ENCODE measurements around the gene RMND5A. TPM values are rescaled to one million over a fixed set of nuclear protein-coding genes. Genes with fewer than 3 reads are reported as not detected.
A peak's percentile ranks its signal among the peaks of the same experiment; 100 is the strongest.
"Not testable (repeated sequence)": the region's sequence is repeated elsewhere in the genome, so short reads cannot be mapped to it uniquely, and the experiment has no call there.

Gene RMND5A
- total RNA-seq, 1 donor from 2014 or later = 53.7 TPM

DNA sequence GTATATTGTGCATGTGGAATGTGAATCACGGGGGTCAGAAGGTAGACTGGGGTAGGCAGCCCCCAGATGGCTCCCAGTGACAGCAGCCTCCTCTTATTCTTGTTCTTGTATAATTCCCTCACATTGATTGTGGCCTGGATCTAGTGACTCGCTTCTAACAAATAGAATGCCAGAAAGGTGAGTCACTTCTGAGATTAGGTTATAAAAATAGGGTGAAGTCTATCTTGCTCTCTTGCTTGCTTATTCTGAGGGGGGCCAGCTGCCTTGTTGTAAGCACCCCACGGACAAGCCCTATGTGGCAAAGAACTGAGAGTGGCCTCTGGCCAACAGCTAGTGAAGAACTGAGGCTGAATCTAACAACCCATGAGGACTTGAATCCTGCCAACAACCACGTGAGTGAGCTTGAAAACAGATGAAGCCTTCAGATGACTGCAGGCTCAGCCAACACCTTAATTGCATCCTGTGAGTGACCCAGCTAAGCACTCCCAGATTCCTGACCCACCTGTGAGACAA lies 15.6 kb upstream of the RMND5A start:
- FAIRE-seq (no peak), DNase-seq (ENCODE audit: low read depth) (peak; percentile 85)
- H3K27me3 ChIP-seq (ENCODE audit: control insufficient read depth, insufficient read depth, low read length) = no peaks in the 10 kb centered on the region
- no peaks in the 10 kb centered on the region for H3K36me3 ChIP-seq (ENCODE audit: control insufficient read depth, insufficient read depth, low read length)
- H3K4me3 ChIP-seq (ENCODE audit: low read depth, low read length) = no peak overlapping the region
- TF ChIP-seq, protein P1, sequence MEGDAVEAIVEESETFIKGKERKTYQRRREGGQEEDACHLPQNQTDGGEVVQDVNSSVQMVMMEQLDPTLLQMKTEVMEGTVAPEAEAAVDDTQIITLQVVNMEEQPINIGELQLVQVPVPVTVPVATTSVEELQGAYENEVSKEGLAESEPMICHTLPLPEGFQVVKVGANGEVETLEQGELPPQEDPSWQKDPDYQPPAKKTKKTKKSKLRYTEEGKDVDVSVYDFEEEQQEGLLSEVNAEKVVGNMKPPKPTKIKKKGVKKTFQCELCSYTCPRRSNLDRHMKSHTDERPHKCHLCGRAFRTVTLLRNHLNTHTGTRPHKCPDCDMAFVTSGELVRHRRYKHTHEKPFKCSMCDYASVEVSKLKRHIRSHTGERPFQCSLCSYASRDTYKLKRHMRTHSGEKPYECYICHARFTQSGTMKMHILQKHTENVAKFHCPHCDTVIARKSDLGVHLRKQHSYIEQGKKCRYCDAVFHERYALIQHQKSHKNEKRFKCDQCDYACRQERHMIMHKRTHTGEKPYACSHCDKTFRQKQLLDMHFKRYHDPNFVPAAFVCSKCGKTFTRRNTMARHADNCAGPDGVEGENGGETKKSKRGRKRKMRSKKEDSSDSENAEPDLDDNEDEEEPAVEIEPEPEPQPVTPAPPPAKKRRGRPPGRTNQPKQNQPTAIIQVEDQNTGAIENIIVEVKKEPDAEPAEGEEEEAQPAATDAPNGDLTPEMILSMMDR (IDR thresholded peaks at IDR 0.05; ENCODE audit: insufficient read depth, low read length, severe bottlenecking) = no peak

DNA sequence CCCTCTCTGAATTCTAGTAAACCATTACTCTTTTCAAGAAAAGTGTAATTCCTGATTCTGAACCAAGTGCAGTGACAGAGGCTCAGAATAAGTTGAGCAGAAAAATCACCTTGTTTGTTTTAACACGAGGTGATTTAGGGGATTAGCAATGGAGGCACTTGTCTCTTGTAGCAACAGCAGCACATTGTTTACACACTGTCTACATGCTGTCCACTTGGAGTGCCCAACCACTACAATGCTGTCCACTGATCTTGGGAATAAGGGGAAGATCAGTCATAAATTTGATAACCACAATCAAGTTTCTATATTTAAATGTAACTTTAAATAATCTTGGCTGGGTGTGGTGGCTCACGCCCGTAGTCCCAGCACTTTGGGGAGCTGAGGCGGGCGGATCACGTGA lies 13.9 kb upstream of the RMND5A start:
- no peak for FAIRE-seq
- TF ChIP-seq, protein P1 (IDR thresholded peaks at IDR 0.05; ENCODE audit: insufficient read depth, low read length, severe bottlenecking) = no peak
- Histone ChIP-seq H3K27me3 (ENCODE audit: control insufficient read depth, insufficient read depth, low read length) (no peaks in the 10 kb centered on the region), H3K36me3 (ENCODE audit: control insufficient read depth, insufficient read depth, low read length) (no peaks in the 10 kb centered on the region), H3K4me3 (ENCODE audit: low read depth, low read length) (no peak overlapping the region)
- no peak for DNase-seq (ENCODE audit: low read depth)

DNA sequence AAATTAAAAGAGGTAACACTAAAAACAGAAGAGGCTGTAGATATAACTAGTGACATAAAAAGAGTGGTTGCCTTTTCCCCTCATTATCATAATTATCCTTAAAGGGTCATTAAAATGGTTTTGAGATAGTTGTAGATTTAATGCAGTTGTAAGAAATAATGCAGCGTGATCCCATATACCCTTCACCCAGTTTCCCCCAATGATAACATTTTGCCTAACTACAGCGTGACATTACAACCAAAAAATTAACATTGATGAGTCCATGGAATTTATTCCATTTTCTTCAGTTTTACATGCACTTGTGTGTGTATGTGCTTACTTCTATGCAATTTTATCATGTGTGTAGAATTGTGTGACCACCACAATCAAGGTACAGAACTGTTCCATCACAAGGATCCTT lies 13.2 kb upstream of the RMND5A start:
- FAIRE-seq = no peak
- DNase-seq (ENCODE audit: low read depth) = no peak
- H3K4me3 ChIP-seq (ENCODE audit: low read depth, low read length) = no peak overlapping the region
- H3K36me3 ChIP-seq (ENCODE audit: control insufficient read depth, insufficient read depth, low read length) = no peaks in the 10 kb centered on the region
- H3K27me3 ChIP-seq (ENCODE audit: control insufficient read depth, insufficient read depth, low read length) = no peaks in the 10 kb centered on the region
- TF ChIP-seq, protein P1 (IDR thresholded peaks at IDR 0.05; ENCODE audit: insufficient read depth, low read length, severe bottlenecking) = no peak

DNA sequence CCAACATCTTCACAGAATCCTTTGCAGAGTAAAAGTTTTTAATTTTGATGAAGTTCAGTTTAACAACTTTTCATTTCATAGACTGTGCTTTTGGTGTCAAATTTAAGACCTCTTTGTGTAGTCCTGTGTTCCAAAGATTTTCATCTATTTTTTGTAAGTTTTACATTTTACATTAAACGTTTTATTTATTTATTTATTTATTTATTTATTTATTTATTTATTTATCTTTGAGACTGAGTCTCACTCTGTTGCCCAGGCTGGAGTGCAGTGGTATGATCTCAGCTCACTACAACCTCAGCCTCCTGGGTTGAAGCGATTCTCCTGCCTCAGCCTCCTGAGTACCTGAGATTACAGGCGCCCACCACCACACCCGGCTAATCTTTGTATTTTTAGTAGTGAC lies 12.0 kb upstream of the RMND5A start:
- DNase-seq (ENCODE audit: low read depth); FAIRE-seq; H3K27me3 ChIP-seq (ENCODE audit: control insufficient read depth, insufficient read depth, low read length); H3K4me3 ChIP-seq (ENCODE audit: low read depth, low read length); H3K36me3 ChIP-seq (ENCODE audit: control insufficient read depth, insufficient read depth, low read length): not testable (repeated sequence)

DNA sequence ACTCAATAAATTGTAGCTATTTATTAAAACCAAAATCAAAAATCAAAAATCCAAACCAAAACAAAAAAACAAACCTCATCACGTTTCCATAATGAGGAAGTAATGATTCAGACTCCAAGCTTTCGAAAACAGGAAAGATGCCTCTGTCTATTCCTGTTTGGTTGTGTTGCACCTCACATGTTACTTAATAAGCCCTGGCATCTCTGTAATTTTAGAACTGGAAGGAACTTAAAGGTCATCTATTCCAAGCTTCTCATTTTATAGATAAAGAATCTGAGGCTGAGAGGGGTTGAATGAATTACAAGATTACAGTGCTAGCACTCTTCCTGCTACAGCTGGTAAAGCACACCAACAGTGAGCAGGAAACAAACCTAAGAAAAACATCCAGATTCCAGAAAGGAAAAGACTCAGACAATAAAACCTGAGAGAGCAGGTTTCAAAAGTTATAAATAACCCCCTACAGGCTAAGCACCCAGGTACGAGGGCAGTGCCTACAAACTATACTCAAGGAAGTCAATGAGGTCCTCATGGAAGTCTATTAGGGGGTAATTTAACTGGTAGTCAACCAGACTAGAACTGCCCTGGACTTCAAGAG lies 5.4 kb upstream of the RMND5A start:
- not testable (repeated sequence) for DNase-seq (ENCODE audit: low read depth); H3K27me3 ChIP-seq (ENCODE audit: control insufficient read depth, insufficient read depth, low read length); H3K36me3 ChIP-seq (ENCODE audit: control insufficient read depth, insufficient read depth, low read length); H3K4me3 ChIP-seq (ENCODE audit: low read depth, low read length); FAIRE-seq

DNA sequence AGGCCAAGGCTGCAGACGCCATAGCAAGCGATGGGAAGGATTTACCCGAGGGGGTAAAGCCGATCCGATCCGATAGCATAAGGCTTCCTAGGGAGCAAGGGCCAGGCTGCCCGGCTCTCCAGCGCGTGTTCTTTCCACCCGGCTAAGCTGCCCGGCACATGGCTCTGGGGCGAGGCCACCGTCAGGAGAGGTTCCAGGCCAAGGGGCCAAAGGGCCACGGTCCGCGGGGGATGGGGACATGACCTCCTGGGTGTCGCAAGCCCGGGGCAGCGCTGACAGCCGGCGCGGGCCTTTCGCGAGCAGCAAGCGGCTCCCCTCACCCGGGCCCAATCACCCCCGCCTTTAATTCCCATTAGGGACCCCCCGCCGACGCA lies 841 bp upstream of the RMND5A start:
- H3K27me3 ChIP-seq (ENCODE audit: control insufficient read depth, insufficient read depth, low read length); DNase-seq (ENCODE audit: low read depth); H3K36me3 ChIP-seq (ENCODE audit: control insufficient read depth, insufficient read depth, low read length); FAIRE-seq: not testable (repeated sequence)
- H3K4me3 ChIP-seq (ENCODE audit: low read depth, low read length) = peak overlapping the region; percentile 44

DNA sequence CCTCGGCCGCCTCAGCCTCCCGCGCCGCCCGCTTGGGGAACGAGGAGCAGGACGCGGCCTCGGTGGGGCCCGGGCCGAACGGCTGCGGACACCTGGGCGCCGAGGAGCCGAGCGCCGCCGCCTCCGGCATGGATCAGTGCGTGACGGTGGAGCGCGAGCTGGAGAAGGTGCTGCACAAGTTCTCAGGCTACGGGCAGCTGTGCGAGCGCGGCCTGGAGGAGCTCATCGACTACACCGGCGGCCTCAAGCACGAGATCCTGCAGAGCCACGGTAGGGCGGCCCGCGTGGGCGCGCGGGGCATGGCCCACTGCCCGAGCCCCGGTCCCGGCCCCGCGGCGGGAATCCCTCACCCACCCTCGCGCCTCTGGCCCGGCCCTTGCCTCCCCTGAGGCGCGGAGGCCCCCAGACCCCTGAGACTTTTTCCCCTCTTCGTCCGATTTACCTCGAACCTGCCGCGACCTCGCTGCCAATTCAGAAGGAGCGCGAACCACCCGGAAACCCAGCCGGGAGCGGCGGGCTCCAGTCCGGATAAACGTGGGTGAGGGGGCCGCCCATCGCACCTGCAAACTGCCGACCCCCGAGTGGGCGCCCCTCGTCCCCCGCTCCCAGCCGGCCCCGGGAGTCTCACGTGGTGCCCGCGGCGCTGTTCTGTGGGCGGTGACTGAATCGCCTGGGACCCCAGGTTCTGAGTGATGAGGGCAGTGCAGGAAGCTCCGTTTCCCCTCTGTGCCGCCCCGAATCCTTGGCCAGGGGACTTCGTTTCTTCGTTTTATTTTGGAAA lies 639 bp downstream of the RMND5A start:
- H3K36me3 ChIP-seq (ENCODE audit: control insufficient read depth, insufficient read depth, low read length); FAIRE-seq; DNase-seq (ENCODE audit: low read depth); H3K27me3 ChIP-seq (ENCODE audit: control insufficient read depth, insufficient read depth, low read length): not testable (repeated sequence)
- H3K4me3 ChIP-seq (ENCODE audit: low read depth, low read length) = peak overlapping the region; percentile 57

DNA sequence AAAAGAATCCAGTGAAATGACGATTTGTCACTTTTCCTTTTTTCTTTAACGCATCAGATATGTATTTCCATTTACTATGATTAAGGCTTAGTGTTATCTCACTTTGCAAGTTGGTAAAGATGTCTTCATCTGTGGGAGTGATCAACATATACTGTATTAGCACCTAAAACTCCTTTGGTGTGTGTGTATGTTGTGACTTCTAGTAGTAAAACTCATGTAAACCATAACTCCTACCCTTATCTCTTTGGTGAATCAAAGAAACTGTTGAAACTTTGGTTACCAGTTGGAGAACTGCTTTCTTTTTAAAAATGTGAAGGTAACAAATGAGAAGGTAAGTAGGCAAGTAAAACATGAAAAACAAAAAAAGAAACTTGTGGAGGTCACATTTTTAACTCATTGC lies 5.6 kb downstream of the RMND5A start:
- DNase-seq (ENCODE audit: low read depth); H3K27me3 ChIP-seq (ENCODE audit: control insufficient read depth, insufficient read depth, low read length); H3K4me3 ChIP-seq (ENCODE audit: low read depth, low read length); H3K36me3 ChIP-seq (ENCODE audit: control insufficient read depth, insufficient read depth, low read length); FAIRE-seq: not testable (repeated sequence)

DNA sequence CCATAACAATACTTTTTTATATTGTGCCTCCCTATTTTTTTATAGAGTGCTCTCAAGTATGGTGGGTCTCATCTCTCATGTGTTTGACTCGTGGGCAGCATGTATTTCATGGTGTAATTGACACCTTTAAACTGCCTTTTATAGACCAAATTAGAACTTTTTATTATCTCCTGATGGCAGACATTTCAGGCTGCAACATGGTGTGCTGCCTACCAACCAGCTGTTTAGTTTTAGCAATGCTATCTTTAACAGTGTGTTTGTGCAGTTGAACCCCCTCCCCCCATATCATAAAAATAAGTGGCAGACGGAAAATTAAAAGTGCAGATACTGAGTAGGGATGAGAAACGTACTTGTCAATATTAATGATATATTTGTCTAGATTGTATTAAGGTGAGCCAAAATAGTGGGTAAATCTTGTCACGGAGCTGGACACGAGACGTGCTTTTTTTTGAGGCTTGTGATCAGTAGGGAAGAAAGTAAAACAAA lies 12.0 kb downstream of the RMND5A start:
- not testable (repeated sequence) for H3K27me3 ChIP-seq (ENCODE audit: control insufficient read depth, insufficient read depth, low read length); H3K4me3 ChIP-seq (ENCODE audit: low read depth, low read length); H3K36me3 ChIP-seq (ENCODE audit: control insufficient read depth, insufficient read depth, low read length); FAIRE-seq; DNase-seq (ENCODE audit: low read depth)

DNA sequence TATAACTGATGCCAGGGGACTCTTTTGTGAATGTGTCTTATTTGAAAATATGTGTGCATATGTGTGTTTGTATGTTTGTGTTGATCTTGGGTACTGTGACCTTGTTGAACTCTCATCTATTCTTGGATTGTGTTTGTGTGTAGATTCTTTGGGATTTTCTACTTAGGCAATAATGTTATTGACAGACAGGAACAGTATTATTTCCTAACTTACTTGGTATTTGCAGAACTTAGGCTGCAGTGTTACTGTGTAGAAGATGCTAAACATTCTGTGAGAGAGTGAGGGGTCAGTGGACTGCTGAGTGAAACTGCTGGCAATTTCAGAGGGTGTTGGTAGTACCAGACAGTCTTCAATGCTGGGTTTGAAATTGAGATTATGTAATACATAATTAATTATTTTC lies 12.7 kb downstream of the RMND5A start:
- not testable (repeated sequence) for DNase-seq (ENCODE audit: low read depth); H3K27me3 ChIP-seq (ENCODE audit: control insufficient read depth, insufficient read depth, low read length); H3K4me3 ChIP-seq (ENCODE audit: low read depth, low read length); H3K36me3 ChIP-seq (ENCODE audit: control insufficient read depth, insufficient read depth, low read length); FAIRE-seq

DNA sequence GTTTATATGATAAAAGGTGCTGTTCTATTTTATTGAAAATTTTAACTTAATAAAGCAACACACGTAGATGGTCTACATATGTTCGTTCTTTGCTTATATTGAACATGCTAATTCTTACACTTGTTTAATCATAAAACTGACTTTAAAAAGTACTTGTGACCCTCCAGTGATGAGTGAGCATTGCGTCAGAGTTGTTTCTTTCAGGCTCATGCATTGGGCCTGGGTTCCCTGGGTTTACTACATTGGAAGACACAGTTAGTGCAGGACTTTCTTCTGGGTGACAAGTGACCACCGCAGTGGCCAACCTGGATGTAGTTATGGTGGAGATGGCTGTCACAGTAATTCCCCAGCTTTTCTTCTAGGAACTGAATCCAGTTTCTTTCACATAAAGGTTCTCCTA lies 13.4 kb downstream of the RMND5A start:
- FAIRE-seq; DNase-seq (ENCODE audit: low read depth); H3K4me3 ChIP-seq (ENCODE audit: low read depth, low read length); H3K36me3 ChIP-seq (ENCODE audit: control insufficient read depth, insufficient read depth, low read length); H3K27me3 ChIP-seq (ENCODE audit: control insufficient read depth, insufficient read depth, low read length): not testable (repeated sequence)
